Measurements from ENCODE around the gene ATG7. TPM values are rescaled to one million over a fixed set of nuclear protein-coding genes. Genes with fewer than 3 reads are reported as not detected.
"Not testable (repeated sequence)": the region's sequence is repeated elsewhere in the genome, so short reads cannot be mapped to it uniquely, and the experiment has no call there.

The ATG7 gene
- total RNA-seq, 2 experiments from 2014 or later: 29.5 to 34.2 TPM

GRCh38 chr3:11509173-11510000 is 237.2 kb downstream of the ATG7 start:
- Mint-ChIP-seq H3K36me3 (ENCODE audit: low read depth) (peaks cover 1% of the 10 kb centered on the region), H3K9me3 (peaks cover 8% of the 10 kb centered on the region), H3K27ac (no peak overlapping the region), H3K27me3 (no peaks in the 10 kb centered on the region), H3K4me3 (no peak overlapping the region), H3K4me1 (peaks cover 10% of the 10 kb centered on the region)
- CTCF ChIA-PET: interaction anchor here (0.6 to 1.6 kb wide), 4 partner anchors 10 to 967 kb away, joined by 3 to 4 read pairs (median 4); no protein-coding TSS in a partner anchor
- POLR2A ChIA-PET: no interaction called here
- DNase-seq: no peak

GRCh38 chr3:11510001-11510340 is 237.8 kb downstream of the ATG7 start:
- H3K27me3 Mint-ChIP-seq: no peaks in the 10 kb centered on the region
- POLR2A ChIA-PET: no interaction called here
- peaks cover 8% of the 10 kb centered on the region for H3K9me3 Mint-ChIP-seq
- no peak overlapping the region for H3K4me3 Mint-ChIP-seq
- no peak for DNase-seq
- H3K27ac Mint-ChIP-seq: no peak overlapping the region
- H3K4me1 Mint-ChIP-seq: peaks cover 16% of the 10 kb centered on the region
- CTCF ChIA-PET: interaction anchor here (1.6 kb wide), 1 partner anchor 10 kb away, joined by 4 read pairs; no protein-coding TSS in a partner anchor
- peaks cover 1% of the 10 kb centered on the region for H3K36me3 Mint-ChIP-seq (ENCODE audit: low read depth)

- H3K27ac Mint-ChIP-seq: no peak overlapping the region
- peaks cover 1% of the 10 kb centered on the region for H3K36me3 Mint-ChIP-seq (ENCODE audit: low read depth)
- no peaks in the 10 kb centered on the region for H3K27me3 Mint-ChIP-seq
- H3K9me3 Mint-ChIP-seq: peaks cover 8% of the 10 kb centered on the region
- CTCF ChIA-PET: interaction anchor here (1.6 kb wide), 1 partner anchor 10 kb away, joined by 4 read pairs; no protein-coding TSS in a partner anchor
- POLR2A ChIA-PET: no interaction called here
- no peak overlapping the region for H3K4me3 Mint-ChIP-seq
- no peak for DNase-seq
- H3K4me1 Mint-ChIP-seq: peaks cover 16% of the 10 kb centered on the region
Observed at GRCh38 chr3:11510356-11510755, 238.2 kb downstream of the ATG7 start.

- POLR2A ChIA-PET; H3K27ac Mint-ChIP-seq; H3K4me3 Mint-ChIP-seq; CTCF ChIA-PET; H3K9me3 Mint-ChIP-seq; H3K27me3 Mint-ChIP-seq; H3K36me3 Mint-ChIP-seq (ENCODE audit: low read depth); DNase-seq: not testable (repeated sequence)
- peaks cover 20% of the 10 kb centered on the region for H3K4me1 Mint-ChIP-seq
Observed at GRCh38 chr3:11511606-11512005, 239.4 kb downstream of the ATG7 start.

GRCh38 chr3:11513125-11513816 is 241.1 kb downstream of the ATG7 start:
- H3K27ac Mint-ChIP-seq: not testable (repeated sequence)

GRCh38 chr3:11513817-11514135 is 241.6 kb downstream of the ATG7 start:
- Mint-ChIP-seq H3K4me3 (no peak overlapping the region), H3K9me3 (peaks cover 8% of the 10 kb centered on the region), H3K36me3 (ENCODE audit: low read depth) (no peaks in the 10 kb centered on the region), H3K27ac (no peak overlapping the region), H3K4me1 (peaks cover 18% of the 10 kb centered on the region), H3K27me3 (no peaks in the 10 kb centered on the region)
- no peak for DNase-seq
- CTCF ChIA-PET: no interaction called here
- POLR2A ChIA-PET: no interaction called here

More at GRCh38 chr3:11513125-11513816, 241.1 kb downstream of the ATG7 start:
- H3K4me3 Mint-ChIP-seq; H3K36me3 Mint-ChIP-seq (ENCODE audit: low read depth); CTCF ChIA-PET; H3K27me3 Mint-ChIP-seq; POLR2A ChIA-PET; H3K9me3 Mint-ChIP-seq; DNase-seq: not testable (repeated sequence)
- H3K4me1 Mint-ChIP-seq: peaks cover 18% of the 10 kb centered on the region

- H3K9me3 Mint-ChIP-seq: peaks cover 8% of the 10 kb centered on the region
- no peak overlapping the region for H3K4me3 Mint-ChIP-seq
- H3K27me3 Mint-ChIP-seq: no peaks in the 10 kb centered on the region
- H3K4me1 Mint-ChIP-seq: peaks cover 18% of the 10 kb centered on the region
- DNase-seq: no peak
- ChIA-PET POLR2A (no interaction called here), CTCF (interaction anchor here (0.6 kb wide), 1 partner anchor 196 kb away, joined by 5 read pairs; no protein-coding TSS in a partner anchor)
- H3K27ac Mint-ChIP-seq: no peak overlapping the region
- H3K36me3 Mint-ChIP-seq (ENCODE audit: low read depth): no peaks in the 10 kb centered on the region
Observed at GRCh38 chr3:11514191-11514821, 242.1 kb downstream of the ATG7 start.

GRCh38 chr3:11517601-11518000 is 245.4 kb downstream of the ATG7 start:
- no peaks in the 10 kb centered on the region for H3K27me3 Mint-ChIP-seq
- ChIA-PET POLR2A (no interaction called here), CTCF (no interaction called here)
- H3K4me1 Mint-ChIP-seq: peaks cover 17% of the 10 kb centered on the region
- no peaks in the 10 kb centered on the region for H3K36me3 Mint-ChIP-seq (ENCODE audit: low read depth)
- H3K9me3 Mint-ChIP-seq: peaks cover under 1% of the 10 kb centered on the region
- DNase-seq: no peak
- no peak overlapping the region for H3K4me3 Mint-ChIP-seq
- H3K27ac Mint-ChIP-seq: no peak overlapping the region

- Mint-ChIP-seq H3K4me1 (peaks cover 4% of the 10 kb centered on the region), H3K27ac (no peak overlapping the region), H3K4me3 (no peak overlapping the region), H3K36me3 (ENCODE audit: low read depth) (no peaks in the 10 kb centered on the region), H3K9me3 (no peaks in the 10 kb centered on the region), H3K27me3 (no peaks in the 10 kb centered on the region)
- ChIA-PET POLR2A (no interaction called here), CTCF (no interaction called here)
- DNase-seq: no peak
Observed at GRCh38 chr3:11521167-11521566, 249.0 kb downstream of the ATG7 start.

- CTCF ChIA-PET: no interaction called here
- Mint-ChIP-seq H3K4me1 (peaks cover 4% of the 10 kb centered on the region), H3K9me3 (no peaks in the 10 kb centered on the region), H3K36me3 (ENCODE audit: low read depth) (no peaks in the 10 kb centered on the region), H3K27ac (no peak overlapping the region), H3K27me3 (no peaks in the 10 kb centered on the region), H3K4me3 (no peak overlapping the region)
- DNase-seq: no peak
- POLR2A ChIA-PET: no interaction called here
Observed at GRCh38 chr3:11522398-11522715, 250.2 kb downstream of the ATG7 start.

- H3K36me3 Mint-ChIP-seq (ENCODE audit: low read depth): peaks cover 3% of the 10 kb centered on the region
- ChIA-PET POLR2A (no interaction called here), CTCF (no interaction called here)
- no peaks in the 10 kb centered on the region for H3K27me3 Mint-ChIP-seq
- H3K27ac Mint-ChIP-seq: no peak overlapping the region
- DNase-seq: no peak
- peaks cover 4% of the 10 kb centered on the region for H3K4me1 Mint-ChIP-seq
- H3K4me3 Mint-ChIP-seq: no peak overlapping the region
- peaks cover 3% of the 10 kb centered on the region for H3K9me3 Mint-ChIP-seq
Observed at GRCh38 chr3:11522953-11523571, 250.9 kb downstream of the ATG7 start.

GRCh38 chr3:11523572-11524101 is 251.4 kb downstream of the ATG7 start:
- Mint-ChIP-seq H3K9me3 (peaks cover 5% of the 10 kb centered on the region), H3K4me1 (peaks cover 4% of the 10 kb centered on the region), H3K27me3 (no peaks in the 10 kb centered on the region), H3K27ac (no peak overlapping the region), H3K4me3 (no peak overlapping the region), H3K36me3 (ENCODE audit: low read depth) (peaks cover 3% of the 10 kb centered on the region)
- POLR2A ChIA-PET: no interaction called here
- CTCF ChIA-PET: no interaction called here
- no peak for DNase-seq

GRCh38 chr3:11526121-11526520 is 253.9 kb downstream of the ATG7 start:
- CTCF ChIA-PET; H3K27ac Mint-ChIP-seq; H3K36me3 Mint-ChIP-seq (ENCODE audit: low read depth): not testable (repeated sequence)

More at GRCh38 chr3:11526121-11526520, 253.9 kb downstream of the ATG7 start:
- H3K27me3 Mint-ChIP-seq, H3K9me3 Mint-ChIP-seq, H3K4me3 Mint-ChIP-seq, H3K4me1 Mint-ChIP-seq, POLR2A ChIA-PET, DNase-seq: not testable (repeated sequence)
